Measurements from ENCODE around the gene ZMYND8.

ZMYND8 gene

DNA sequence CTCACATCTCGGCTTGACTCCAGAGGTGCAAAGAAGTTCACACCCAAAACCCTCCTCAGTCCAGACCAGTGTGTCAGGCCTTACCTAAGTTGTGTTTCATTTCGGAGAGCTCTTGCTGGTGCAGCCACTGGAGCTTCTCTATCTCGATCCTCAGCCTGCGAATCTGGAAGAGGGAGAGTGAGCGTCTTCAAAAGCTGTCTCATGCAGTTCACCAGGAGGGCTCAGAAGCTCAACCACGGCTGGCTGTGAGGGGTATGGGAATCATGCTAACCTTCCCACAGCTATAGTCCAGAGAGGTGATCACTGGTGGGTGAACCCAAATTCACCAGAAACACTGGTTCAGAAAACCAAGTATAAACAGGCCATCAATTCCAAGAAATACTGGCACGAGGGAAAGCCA, 129.4 kb downstream of the ZMYND8 start:
- TF ChIP-seq, protein P1, sequence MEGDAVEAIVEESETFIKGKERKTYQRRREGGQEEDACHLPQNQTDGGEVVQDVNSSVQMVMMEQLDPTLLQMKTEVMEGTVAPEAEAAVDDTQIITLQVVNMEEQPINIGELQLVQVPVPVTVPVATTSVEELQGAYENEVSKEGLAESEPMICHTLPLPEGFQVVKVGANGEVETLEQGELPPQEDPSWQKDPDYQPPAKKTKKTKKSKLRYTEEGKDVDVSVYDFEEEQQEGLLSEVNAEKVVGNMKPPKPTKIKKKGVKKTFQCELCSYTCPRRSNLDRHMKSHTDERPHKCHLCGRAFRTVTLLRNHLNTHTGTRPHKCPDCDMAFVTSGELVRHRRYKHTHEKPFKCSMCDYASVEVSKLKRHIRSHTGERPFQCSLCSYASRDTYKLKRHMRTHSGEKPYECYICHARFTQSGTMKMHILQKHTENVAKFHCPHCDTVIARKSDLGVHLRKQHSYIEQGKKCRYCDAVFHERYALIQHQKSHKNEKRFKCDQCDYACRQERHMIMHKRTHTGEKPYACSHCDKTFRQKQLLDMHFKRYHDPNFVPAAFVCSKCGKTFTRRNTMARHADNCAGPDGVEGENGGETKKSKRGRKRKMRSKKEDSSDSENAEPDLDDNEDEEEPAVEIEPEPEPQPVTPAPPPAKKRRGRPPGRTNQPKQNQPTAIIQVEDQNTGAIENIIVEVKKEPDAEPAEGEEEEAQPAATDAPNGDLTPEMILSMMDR (IDR thresholded peaks at IDR 0.05; ENCODE audit: low read depth, low read length, missing control alignments), result no peak
- no peak overlapping the region for H3K4me3 ChIP-seq (ENCODE audit: low read depth, low read length)
- DNase-seq (ENCODE audit: low read depth), result no peak

DNA sequence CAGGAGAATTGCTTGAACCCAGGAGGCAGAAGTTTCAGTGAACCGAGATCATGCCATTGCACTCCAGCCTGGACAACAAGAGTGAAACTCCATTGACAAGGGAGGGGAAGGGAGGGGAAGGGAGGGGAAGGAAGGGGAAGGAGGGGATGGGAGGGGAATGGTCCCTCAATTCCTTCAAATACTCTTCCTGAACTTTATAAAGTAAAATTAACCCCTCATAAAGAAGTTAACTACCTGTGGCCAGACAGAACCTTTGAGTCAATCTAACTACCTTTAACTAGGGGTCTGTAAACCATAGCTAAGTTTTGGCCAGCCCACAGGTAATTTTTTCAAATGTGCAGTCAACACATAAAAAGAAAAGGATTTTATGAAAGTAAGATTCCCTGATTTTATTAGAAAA, 131.0 kb downstream of the ZMYND8 start:
- no peak overlapping the region for H3K4me3 ChIP-seq (ENCODE audit: low read depth, low read length)
- TF ChIP-seq, protein P1 (IDR thresholded peaks at IDR 0.05; ENCODE audit: low read depth, low read length, missing control alignments), result no peak
- DNase-seq (ENCODE audit: low read depth), result no peak

DNA sequence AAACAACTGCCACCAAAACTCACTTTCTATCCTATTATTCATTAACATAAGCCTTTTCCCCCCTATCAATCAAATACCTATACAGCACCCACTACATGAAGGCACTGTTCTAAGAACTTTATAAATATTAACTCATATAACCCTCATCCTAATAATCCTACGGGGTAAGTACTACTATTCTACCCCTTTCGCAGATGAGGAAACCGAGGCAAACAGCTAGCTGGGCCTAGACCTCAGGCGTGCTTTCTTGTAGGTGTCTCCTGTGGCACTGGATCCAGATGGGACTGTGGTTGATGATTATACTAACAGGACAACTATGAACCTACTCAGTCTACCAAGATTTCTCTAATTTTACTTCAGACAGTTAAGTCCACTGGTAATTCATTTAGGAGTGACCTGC, 131.6 kb downstream of the ZMYND8 start:
- H3K4me3 ChIP-seq (ENCODE audit: low read depth, low read length), result no peak overlapping the region
- no peak for DNase-seq (ENCODE audit: low read depth)
- TF ChIP-seq, protein P1 (IDR thresholded peaks at IDR 0.05; ENCODE audit: low read depth, low read length, missing control alignments), result no peak

DNA sequence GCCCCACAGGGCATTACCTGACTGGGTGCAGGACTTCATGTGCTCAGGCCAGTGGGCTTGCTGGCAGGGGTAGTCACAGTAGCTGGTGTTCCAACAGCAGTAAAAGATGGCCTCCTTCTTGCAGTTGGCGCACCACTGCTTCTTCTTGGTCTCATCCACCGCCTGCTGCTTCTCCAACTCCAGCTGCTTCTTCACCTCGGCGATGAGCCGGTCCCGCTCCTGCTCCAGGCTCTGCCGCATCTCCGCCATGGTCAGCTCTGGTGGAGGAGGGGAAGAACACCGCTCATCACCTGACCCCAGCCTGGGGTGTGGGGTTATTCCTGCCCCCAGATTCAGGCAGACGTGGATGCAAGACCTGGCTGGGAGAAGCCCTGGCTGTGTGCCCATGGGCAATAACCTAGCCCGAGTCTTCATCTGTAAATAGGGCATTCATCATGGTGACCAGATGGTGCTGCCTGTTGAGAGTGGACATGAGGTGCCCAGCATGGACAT, 132.2 kb downstream of the ZMYND8 start:
- DNase-seq (ENCODE audit: low read depth), result no peak
- TF ChIP-seq, protein P1 (IDR thresholded peaks at IDR 0.05; ENCODE audit: low read depth, low read length, missing control alignments), result no peak
- no peak overlapping the region for H3K4me3 ChIP-seq (ENCODE audit: low read depth, low read length)

DNA sequence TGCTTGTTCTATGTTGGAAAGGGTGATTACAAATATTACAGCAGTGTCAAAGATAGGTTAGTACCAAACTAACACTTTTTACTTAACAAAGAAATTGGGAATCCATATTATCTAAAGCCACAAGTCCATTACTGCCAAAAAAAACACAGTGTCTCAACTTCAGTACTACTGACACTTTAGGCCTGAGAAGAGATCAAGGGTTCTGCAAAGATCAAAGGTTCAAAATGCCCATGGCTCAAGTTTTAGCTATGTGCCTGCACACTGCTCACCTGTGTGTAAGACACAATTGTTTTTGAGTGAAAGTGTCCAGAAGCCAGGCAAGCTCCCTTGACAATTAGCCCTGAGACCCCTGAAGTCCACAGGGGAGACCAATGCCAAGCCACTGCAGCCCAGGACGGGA, 132.6 kb downstream of the ZMYND8 start:
- H3K4me3 ChIP-seq (ENCODE audit: low read depth, low read length), result no peak overlapping the region
- TF ChIP-seq, protein P1 (IDR thresholded peaks at IDR 0.05; ENCODE audit: low read depth, low read length, missing control alignments), result no peak
- DNase-seq (ENCODE audit: low read depth), result no peak

DNA sequence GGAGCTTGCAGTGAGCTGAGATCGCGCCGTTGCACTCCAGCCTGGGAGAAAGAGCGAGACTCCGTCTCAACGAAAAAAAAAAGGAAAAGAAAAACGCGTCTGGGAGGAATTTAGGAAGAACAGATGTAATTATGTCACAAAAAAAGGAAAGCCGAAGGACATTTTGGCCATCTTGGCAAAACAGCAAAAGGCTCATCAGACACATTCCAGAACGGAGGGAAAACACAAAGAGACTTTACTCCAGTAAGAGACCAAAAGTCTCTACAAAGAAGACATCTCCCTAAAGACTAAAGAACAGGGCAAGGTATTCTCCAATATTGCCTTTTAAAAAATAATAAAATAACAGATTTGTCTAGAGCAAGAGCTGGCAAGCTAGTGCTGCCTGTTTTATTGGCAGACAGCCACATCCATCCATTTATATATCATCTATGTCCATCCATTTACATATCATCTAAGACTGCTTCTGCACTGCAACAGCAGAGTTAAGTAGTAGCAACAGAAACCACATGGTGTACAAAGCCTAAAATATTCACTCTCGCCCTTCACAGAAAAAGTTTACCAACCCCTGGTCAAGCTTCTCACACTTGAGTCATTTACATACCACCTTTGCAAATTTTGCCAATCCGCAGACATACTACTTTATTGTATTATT, 133.9 kb downstream of the ZMYND8 start:
- DNase-seq (ENCODE audit: low read depth), result no peak
- TF ChIP-seq, protein P1 (IDR thresholded peaks at IDR 0.05; ENCODE audit: low read depth, low read length, missing control alignments), result no peak
- H3K4me3 ChIP-seq (ENCODE audit: low read depth, low read length), result no peak overlapping the region

DNA sequence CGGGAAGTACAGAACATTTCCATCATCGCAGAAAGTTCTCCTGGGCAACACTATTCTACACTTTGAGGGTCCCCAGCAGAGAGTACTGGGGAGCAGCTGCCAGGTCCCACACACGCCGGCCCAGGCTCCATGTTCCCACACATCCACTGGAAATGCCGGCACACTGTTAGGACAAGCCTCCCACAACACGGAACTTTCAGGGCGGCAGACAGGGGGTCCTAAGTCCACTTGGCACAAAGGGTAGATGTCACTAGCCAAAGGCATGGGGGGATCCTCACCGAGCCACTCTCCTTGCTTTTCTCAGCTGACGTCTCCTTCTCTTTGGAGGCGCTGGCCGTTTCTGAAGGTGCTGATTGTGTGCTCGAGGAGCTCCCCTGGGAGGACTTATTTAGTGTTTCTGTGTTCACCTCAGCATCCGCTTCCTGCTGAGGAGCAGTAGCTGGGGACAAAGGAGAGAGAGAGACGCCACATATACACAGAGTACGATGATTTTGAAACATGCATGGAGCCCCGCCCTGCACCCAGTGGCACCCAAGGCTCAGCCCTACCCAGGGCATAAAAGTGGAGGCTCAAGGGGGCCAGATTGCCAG, 135.4 kb downstream of the ZMYND8 start:
- H3K4me3 ChIP-seq (ENCODE audit: low read depth, low read length), result no peak overlapping the region
- TF ChIP-seq, protein P1 (IDR thresholded peaks at IDR 0.05; ENCODE audit: low read depth, low read length, missing control alignments), result no peak
- DNase-seq (ENCODE audit: low read depth), result no peak
